ENCODE data around the gene P3H3. TPM values are rescaled to one million over a fixed set of nuclear protein-coding genes. Genes with fewer than 3 reads are reported as not detected.
A peak's percentile ranks its signal among the peaks of the same experiment; 100 is the strongest.

The P3H3 gene
- total RNA-seq, 1 donor from 2014 or later = 37.3 TPM

- Histone ChIP-seq H3K27me3 (no peaks in the 10 kb centered on the region), H3K9me3 (no peaks in the 10 kb centered on the region), H3K36me3 (peaks cover under 1 to 53% of the 10 kb centered on the region in 2 donors), H3K4me1 (peaks cover 39% of the 10 kb centered on the region), H3K4me3 (peak overlapping the region; percentile 92 to 99), H3K27ac (peak overlapping the region; percentile 93)
- intact Hi-C loops (cut with DNase I) = loop anchor here (5.0 kb wide), 1 partner anchor 61 kb away; the partner anchor contains the start of gene ATN1
- TF ChIP-seq CTCF (IDR thresholded peaks at IDR 0.05) = no peak
- TF ChIP-seq POLR2AphosphoS5 (IDR thresholded peaks at IDR 0.05; ENCODE audit: insufficient read depth in 1 of 2, low read depth in 1 of 2) = no peak
- TF ChIP-seq POLR2A (IDR thresholded peaks at IDR 0.05) = no peak
- no peak for DNase-seq (ENCODE audit: extremely low spot score in 2 of 2)
Observed at GRCh38 chr12:6866163-6866919, 38.1 kb downstream of the P3H3 start.

GRCh38 chr12:6866920-6867412, 38.8 kb downstream of the P3H3 start:
- TF ChIP-seq POLR2A (IDR thresholded peaks at IDR 0.05) (no peak), CTCF (IDR thresholded peaks at IDR 0.05) (no peak), POLR2AphosphoS5 (IDR thresholded peaks at IDR 0.05; ENCODE audit: insufficient read depth in 1 of 2, low read depth in 1 of 2) (no peak)
- Histone ChIP-seq H3K27ac (peak overlapping the region; percentile 93), H3K4me1 (peaks cover 46% of the 10 kb centered on the region), H3K36me3 (peaks cover 0 to 47% of the 10 kb centered on the region in 2 donors), H3K9me3 (no peaks in the 10 kb centered on the region), H3K4me3 (peak overlapping the region; percentile 92 to 99), H3K27me3 (no peaks in the 10 kb centered on the region)
- no peak for DNase-seq (ENCODE audit: extremely low spot score in 2 of 2)
- intact Hi-C loops (cut with DNase I) = loop anchor here (5.0 kb wide), 1 partner anchor 60 kb away; the partner anchor contains the start of gene ATN1

GRCh38 chr12:6867413-6868210, 39.4 kb downstream of the P3H3 start, which contains the start of gene TPI1:
Gene TPI1 (plus strand): TSS chr12:6867531. CDS start chr12:6867567, 36 bp downstream.
- H3K27ac ChIP-seq = peak within 1 kb of the TSS; percentile 93
- peaks cover 49% of the 10 kb centered on the region for H3K4me1 ChIP-seq
- DNase-seq (ENCODE audit: extremely low spot score in 2 of 2) = no peak
- H3K27me3 ChIP-seq = no peaks in the 10 kb centered on the region
- intact Hi-C loops (cut with DNase I) = loop anchor here (5.0 kb wide), 1 partner anchor 60 kb away; the partner anchor contains the start of gene ATN1
- peaks cover 0 to 40% of the 10 kb centered on the region in 2 donors for H3K36me3 ChIP-seq
- peak within 1 kb of the TSS; percentile 92 to 99 for H3K4me3 ChIP-seq
- TF ChIP-seq CTCF (IDR thresholded peaks at IDR 0.05) = peak; percentile 8 to 22 (median 17)
- peak in 1 of 2 donors; percentile 97 for TF ChIP-seq POLR2AphosphoS5 (IDR thresholded peaks at IDR 0.05; ENCODE audit: insufficient read depth in 1 of 2, low read depth in 1 of 2)
- TF ChIP-seq POLR2A (IDR thresholded peaks at IDR 0.05) = peak in 1 of 2 donors; percentile 97
- H3K9me3 ChIP-seq = no peaks in the 10 kb centered on the region

GRCh38 chr12:6868211-6869048, 40.2 kb downstream of the P3H3 start:
- peak overlapping the region; percentile 93 for H3K27ac ChIP-seq
- TF ChIP-seq POLR2A (IDR thresholded peaks at IDR 0.05) (no peak), POLR2AphosphoS5 (IDR thresholded peaks at IDR 0.05; ENCODE audit: insufficient read depth in 1 of 2, low read depth in 1 of 2) (no peak), CTCF (IDR thresholded peaks at IDR 0.05) (no peak)
- no peaks in the 10 kb centered on the region for H3K27me3 ChIP-seq
- H3K4me3 ChIP-seq = peak overlapping the region; percentile 92 to 99
- peaks cover 0 to 32% of the 10 kb centered on the region in 2 donors for H3K36me3 ChIP-seq
- intact Hi-C loops (cut with DNase I) = loop anchor here (5.0 kb wide), 1 partner anchor 59 kb away; the partner anchor contains the start of gene ATN1
- peaks cover 49% of the 10 kb centered on the region for H3K4me1 ChIP-seq
- DNase-seq (ENCODE audit: extremely low spot score in 2 of 2) = no peak
- H3K9me3 ChIP-seq = no peaks in the 10 kb centered on the region
